GM12873 (cell line): Measurements from ENCODE around the gene IQGAP3.

Source experiments
- TF ChIP-seq, protein P1 (sequence below): IDR thresholded peaks from 2 replicates; pipeline ENCODE4 v1.5.1; 2012; ENCODE audit warnings: low read depth, mild to moderate bottlenecking, moderate library complexity, low read length, control low read depth; ENCODE audit not compliant: insufficient read depth; ENCODE audit errors: missing control alignments

The IQGAP3 gene

DNA sequence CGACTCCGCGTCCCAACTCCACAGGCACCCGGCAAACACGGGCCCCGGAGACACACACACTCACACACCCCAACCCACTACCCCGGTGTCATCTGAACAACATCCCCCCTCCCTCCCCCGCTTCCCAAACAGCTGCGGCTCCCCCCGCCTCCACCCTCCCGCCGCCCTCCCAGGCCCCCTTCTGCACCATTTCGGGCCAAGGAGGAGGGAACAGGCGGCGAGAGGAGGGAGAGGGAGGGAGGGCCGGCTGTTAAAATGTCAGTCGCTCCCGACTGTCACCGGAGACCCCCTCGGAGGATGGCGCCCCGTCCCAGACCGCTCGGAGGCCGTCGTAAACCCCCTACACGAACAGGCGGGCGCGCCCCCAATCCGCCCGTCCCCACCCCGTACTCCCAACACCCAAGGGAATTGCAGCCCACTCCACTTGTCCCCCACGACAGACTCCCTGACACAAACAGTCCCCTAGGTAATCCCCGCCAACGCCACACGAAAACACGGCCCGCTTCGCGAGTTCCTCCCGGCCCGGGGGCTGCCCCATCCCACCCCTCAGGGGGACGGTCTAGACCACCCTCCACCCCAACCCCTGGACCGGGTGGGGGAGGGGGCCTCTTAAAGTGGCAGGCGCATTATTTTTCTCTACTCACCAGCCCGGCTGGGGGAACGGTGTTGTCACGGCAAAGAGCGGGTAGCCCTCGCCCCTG is 72.4 kb downstream of the IQGAP3 start:
- TF ChIP-seq, protein P1, sequence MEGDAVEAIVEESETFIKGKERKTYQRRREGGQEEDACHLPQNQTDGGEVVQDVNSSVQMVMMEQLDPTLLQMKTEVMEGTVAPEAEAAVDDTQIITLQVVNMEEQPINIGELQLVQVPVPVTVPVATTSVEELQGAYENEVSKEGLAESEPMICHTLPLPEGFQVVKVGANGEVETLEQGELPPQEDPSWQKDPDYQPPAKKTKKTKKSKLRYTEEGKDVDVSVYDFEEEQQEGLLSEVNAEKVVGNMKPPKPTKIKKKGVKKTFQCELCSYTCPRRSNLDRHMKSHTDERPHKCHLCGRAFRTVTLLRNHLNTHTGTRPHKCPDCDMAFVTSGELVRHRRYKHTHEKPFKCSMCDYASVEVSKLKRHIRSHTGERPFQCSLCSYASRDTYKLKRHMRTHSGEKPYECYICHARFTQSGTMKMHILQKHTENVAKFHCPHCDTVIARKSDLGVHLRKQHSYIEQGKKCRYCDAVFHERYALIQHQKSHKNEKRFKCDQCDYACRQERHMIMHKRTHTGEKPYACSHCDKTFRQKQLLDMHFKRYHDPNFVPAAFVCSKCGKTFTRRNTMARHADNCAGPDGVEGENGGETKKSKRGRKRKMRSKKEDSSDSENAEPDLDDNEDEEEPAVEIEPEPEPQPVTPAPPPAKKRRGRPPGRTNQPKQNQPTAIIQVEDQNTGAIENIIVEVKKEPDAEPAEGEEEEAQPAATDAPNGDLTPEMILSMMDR, result no peak

DNA sequence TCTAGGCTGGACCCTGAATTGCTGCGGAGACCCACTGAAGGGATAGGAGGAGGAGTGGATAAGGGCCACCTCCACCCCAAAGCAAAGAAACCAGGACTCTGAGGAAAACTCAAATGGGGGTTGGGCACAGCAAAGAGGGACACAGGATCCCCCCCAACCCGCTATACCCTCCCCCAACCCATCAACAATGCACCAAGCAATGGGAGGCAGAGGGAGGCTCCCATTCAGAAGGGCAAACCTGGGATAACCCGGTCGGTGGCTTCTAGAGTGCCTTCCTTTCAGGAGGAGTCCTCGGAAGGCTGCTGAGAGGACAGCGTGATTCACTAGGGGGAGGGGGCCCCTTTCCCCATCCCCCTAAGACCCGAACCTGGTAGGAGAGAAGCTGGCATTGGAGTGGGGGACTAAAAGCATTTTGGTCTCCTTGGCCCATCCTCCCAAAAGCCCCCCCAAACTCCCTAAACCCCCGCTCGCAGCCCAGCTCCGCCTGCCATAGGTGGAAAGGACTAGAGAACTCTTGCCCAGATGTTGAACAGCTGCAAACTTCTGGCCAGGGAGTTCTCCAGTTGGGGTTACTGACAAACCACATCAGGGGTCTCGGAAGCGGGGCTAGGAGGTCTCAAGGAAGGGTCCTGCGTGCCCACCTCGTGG is 73.0 kb downstream of the IQGAP3 start:
- TF ChIP-seq, protein P1, result no peak

DNA sequence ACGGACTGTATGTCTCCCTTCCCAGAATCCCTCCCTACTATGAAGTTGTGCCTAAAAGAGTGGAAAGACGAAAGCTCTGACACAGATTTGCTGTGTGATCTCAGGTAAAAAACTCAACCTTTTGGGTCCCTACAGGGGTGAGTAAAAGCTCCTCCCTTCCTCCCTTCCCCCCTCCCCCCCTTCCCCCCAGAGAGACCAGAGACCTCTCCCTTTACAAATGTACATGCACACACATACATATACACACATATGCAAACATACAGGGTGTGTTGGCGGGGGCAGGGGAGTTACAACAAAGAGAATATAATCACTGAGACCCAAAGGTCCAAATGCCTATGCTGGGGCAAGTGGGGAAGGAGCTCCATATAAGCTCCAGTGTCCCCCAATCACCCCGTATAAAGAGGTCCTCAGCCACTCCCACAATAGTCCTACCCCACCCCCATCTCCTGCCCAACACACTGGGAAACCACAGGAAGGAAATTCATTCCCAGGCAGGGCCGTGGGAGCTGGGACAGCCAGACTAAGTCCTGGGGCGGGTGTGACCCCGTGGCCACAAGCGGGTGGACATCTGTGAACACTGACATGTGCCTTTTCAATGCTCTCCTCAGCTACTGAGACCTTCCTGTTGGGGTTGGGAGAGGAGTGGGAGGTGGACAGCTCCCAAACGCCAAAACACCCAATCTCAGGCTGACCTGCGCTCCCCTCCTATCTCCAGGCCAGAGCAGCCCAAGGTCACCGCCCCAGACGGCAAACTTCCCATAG is 73.8 kb downstream of the IQGAP3 start:
- TF ChIP-seq, protein P1, result no peak

DNA sequence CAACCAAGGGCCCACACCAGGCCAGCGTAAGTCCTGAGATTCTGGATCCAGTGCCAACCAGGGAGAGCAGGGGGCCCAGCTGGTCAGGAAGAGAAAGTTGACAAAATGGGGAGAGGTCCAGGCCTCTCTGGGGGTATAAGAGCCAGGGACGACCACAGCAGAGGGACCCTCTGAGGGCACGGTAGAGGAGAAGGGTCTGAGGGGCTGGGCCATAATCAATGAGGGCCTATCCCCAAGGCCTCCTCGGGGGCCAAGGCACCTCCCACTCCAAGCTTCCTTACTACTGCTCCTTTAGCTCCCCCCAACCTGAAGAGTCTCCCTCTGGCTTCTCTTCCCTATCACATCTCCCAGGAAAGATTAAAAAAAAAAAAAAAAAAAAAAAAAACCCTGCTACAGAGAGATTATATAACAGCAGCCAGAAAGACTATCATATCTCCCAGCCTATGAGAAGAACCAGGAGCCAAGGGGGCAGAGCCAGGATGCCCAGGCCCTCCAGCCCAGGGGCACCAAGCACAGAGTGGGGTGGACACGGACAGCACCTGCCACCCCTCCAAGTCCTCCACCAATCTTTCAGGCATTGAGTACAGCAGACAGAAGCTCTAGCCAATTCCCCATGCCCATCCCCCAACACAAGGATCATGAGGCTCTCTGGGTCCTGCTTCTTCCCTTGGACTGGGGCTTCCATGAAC is 74.5 kb downstream of the IQGAP3 start:
- TF ChIP-seq, protein P1, result no peak

DNA sequence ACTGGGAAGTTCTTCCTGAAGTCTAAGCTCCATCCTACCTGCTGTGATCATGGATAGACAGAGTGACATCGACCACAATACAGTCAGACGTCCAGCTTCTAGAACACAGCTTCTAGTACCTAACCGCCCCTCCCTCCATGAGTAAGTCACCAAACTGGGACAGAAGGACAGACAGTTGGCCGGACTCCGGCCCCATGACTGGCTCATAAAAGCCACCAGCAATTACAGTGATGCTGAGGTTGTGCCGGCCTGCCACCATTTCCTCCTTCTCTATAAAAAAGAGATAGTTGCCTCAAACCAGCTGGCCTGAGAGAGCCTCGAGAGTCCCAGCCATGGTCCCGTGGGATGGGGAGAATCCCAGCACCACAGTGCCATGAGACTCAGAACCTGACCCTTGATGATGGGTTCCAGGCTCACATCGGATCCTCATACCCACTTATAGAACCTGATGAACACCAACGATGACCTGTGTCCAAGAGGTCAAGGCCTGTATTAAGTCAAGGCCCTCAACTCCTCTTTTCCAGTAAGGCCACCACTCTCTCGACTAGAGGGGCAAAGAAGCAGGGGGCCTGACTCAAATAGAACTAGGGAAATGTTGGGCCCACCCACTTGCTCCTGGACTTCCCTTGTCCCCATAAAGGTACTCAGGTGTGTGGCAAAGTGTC is 75.2 kb downstream of the IQGAP3 start:
- TF ChIP-seq, protein P1, result no peak

DNA sequence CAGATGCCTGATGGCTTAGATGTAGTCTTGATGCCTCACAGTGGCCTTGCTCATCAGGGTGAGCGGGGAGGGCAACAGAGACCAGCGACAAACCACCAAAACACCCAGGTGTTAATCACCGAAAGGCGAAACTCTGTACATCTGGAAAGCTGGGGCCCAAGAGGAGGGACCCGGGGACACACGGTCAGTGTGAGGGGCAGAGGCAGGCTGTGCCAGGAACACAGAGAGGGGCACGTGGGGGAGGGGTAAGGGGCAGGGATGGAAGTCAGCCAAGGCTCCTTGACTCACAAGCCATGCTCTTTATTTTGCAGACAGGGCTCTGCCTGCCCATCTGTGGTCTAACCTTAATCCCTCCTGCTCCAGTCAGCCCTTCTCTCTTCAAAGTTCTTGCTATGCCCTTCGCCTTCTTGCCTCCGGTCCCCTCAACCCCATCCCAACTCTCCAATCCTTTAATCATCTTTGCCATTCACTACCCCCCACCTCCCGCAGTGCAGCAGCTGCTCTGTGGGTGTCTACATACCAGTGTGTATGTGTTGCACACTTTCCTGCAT is 76.1 kb downstream of the IQGAP3 start:
- TF ChIP-seq, protein P1, result no peak
